Measurements from ENCODE around the gene FBXO40.
A peak's percentile ranks its signal among the peaks of the same experiment; 100 is the strongest.

Gene FBXO40

GRCh38 chr3:121649645-121650044, 56.5 kb downstream of the FBXO40 start:
- TF ChIP-seq, protein P1, sequence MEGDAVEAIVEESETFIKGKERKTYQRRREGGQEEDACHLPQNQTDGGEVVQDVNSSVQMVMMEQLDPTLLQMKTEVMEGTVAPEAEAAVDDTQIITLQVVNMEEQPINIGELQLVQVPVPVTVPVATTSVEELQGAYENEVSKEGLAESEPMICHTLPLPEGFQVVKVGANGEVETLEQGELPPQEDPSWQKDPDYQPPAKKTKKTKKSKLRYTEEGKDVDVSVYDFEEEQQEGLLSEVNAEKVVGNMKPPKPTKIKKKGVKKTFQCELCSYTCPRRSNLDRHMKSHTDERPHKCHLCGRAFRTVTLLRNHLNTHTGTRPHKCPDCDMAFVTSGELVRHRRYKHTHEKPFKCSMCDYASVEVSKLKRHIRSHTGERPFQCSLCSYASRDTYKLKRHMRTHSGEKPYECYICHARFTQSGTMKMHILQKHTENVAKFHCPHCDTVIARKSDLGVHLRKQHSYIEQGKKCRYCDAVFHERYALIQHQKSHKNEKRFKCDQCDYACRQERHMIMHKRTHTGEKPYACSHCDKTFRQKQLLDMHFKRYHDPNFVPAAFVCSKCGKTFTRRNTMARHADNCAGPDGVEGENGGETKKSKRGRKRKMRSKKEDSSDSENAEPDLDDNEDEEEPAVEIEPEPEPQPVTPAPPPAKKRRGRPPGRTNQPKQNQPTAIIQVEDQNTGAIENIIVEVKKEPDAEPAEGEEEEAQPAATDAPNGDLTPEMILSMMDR (IDR thresholded peaks at IDR 0.05), result no peak
- Histone ChIP-seq H3K27me3 (no peaks in the 10 kb centered on the region), H3K9me3 (no peaks in the 10 kb centered on the region), H3K27ac (peak overlapping the region; percentile 61 to 76), H3K36me3 (no peaks in the 10 kb centered on the region), H3K4me3 (no peak overlapping the region), H3K4me1 (peaks cover 0 to 28% (median 8%) of the 10 kb centered on the region in 4 donors)
- intact Hi-C loops (cut with DNase I; ENCODE audit: low total_unique reads), result no loop called here
- DNase-seq, result no peak

DNA sequence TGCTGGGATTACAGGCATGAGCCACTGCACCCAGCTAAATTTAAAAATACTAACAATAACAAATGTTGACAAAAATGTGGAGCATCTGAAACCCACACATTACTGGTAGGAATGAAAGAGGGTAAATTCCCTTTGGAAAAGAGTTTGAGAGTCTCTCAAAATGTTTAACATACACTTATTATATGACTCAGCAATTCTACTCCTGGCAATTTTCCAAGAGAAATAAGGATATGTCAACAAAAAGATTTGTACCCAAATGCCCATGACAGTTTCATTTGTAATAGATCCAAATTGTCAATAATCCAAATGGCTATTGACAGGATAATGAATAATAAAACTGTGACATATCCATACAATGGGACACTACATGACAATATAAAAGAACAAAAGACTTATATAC, 58.5 kb downstream of the FBXO40 start:
- Histone ChIP-seq H3K4me3 (no peak overlapping the region), H3K27me3 (no peaks in the 10 kb centered on the region), H3K9me3 (no peaks in the 10 kb centered on the region), H3K4me1 (peaks cover 0 to 28% (median 8%) of the 10 kb centered on the region in 4 donors), H3K27ac (peak overlapping the region in 1 of 2 donors; percentile 9), H3K36me3 (no peaks in the 10 kb centered on the region)
- TF ChIP-seq, protein P1 (IDR thresholded peaks at IDR 0.05), result no peak
- DNase-seq, result no peak
- intact Hi-C loops (cut with DNase I; ENCODE audit: low total_unique reads), result no loop called here

DNA sequence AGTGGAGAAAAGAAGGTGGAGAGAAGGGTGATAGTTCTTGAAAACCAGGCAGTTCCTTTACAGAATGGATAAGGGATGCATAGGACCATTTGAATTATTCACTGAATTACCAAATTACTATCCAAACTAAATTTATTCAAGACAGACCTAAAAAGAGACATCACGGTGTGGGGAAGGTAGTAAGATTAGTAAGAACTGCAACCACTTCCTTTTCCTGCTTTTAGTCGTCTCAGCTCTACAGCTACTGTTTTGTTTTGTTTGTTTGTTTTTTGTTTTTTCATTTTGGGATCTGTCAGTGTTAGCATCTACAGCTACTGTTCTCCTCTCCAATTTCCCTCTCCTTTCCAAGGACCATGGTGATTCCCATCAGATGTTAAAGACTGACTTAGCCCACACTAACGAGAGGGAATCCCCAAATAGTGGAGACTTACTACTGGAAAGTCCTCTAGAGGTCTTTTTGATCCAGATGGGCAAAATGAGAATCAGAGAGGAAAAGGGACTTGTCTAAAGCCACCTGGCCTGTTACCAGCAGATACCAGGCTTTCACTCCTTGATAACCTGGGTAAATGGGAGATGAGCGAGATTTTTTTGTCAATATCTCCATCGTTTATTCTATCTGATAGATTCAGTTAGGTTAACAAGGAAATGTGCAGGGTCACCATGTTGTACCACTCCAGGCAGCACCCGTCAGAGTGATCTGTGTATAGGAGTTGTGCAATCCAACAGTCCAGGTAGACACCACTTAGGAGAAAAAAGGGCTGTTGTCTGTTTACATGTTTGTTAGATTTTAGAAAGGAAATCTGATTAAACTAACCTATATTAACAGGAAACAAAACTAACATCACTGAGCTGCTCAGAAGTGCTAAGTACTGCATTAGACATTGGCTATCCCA, 61.6 kb downstream of the FBXO40 start:
- no peaks in the 10 kb centered on the region for H3K27me3 ChIP-seq
- no peaks in the 10 kb centered on the region for H3K9me3 ChIP-seq
- no peaks in the 10 kb centered on the region for H3K36me3 ChIP-seq
- intact Hi-C loops (cut with DNase I; ENCODE audit: low total_unique reads), result no loop called here
- TF ChIP-seq, protein P1 (IDR thresholded peaks at IDR 0.05), result no peak
- H3K4me3 ChIP-seq, result no peak overlapping the region
- H3K4me1 ChIP-seq, result peaks cover 0 to 8% (median 0%) of the 10 kb centered on the region in 4 donors
- H3K27ac ChIP-seq, result no peak overlapping the region
- no peak for DNase-seq

- intact Hi-C loops (cut with DNase I; ENCODE audit: low total_unique reads), result loop anchor here (2.0 kb wide), 1 partner anchor 76 kb away; no protein-coding TSS in a partner anchor
- no peaks in the 10 kb centered on the region for H3K4me1 ChIP-seq
- TF ChIP-seq, protein P1 (IDR thresholded peaks at IDR 0.05), result no peak
- H3K27ac ChIP-seq, result no peak overlapping the region
- H3K4me3 ChIP-seq, result peak overlapping the region; percentile 27 to 36
- DNase-seq, result no peak
- no peaks in the 10 kb centered on the region for H3K9me3 ChIP-seq
- no peaks in the 10 kb centered on the region for H3K27me3 ChIP-seq
- H3K36me3 ChIP-seq, result peaks cover 5 to 17% (median 7%) of the 10 kb centered on the region in 3 donors
Observed at GRCh38 chr3:121658716-121659435, 65.7 kb downstream of the FBXO40 start.

DNA sequence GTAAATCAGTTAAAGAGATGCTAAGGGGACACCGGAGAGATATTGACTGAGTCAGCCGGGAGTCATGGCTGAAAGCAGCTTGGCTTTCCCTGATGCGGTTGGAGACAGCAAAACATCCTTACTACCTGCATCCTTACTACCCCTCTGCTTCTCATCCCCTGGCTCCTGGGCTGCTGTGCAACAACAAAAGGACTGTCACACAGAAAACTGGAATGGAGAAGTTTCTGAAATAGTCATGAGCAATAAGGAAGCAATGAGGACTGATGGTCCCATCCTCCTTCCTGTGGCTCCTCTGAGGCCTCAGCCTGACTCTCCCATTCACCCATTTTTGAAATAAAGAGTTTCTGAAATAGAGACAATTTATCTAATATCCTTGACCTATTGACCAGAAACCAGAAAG, 66.4 kb downstream of the FBXO40 start:
- H3K4me3 ChIP-seq, result peak overlapping the region; percentile 27 to 36
- no peaks in the 10 kb centered on the region for H3K4me1 ChIP-seq
- no peaks in the 10 kb centered on the region for H3K9me3 ChIP-seq
- intact Hi-C loops (cut with DNase I; ENCODE audit: low total_unique reads), result loop anchor here (2.0 kb wide), 1 partner anchor 77 kb away; no protein-coding TSS in a partner anchor
- H3K27me3 ChIP-seq, result no peaks in the 10 kb centered on the region
- H3K27ac ChIP-seq, result no peak overlapping the region
- no peak for DNase-seq
- TF ChIP-seq, protein P1 (IDR thresholded peaks at IDR 0.05), result no peak
- H3K36me3 ChIP-seq, result peaks cover 11 to 24% (median 14%) of the 10 kb centered on the region in 3 donors
